ENCODE results near the gene GASK1A. TPM values are rescaled to one million over a fixed set of nuclear protein-coding genes. Genes with fewer than 3 reads are reported as not detected.

The GASK1A gene
- total and polyA plus RNA-seq, 2 experiments from 2014 or later: 2.6 to 11.1 TPM

DNA sequence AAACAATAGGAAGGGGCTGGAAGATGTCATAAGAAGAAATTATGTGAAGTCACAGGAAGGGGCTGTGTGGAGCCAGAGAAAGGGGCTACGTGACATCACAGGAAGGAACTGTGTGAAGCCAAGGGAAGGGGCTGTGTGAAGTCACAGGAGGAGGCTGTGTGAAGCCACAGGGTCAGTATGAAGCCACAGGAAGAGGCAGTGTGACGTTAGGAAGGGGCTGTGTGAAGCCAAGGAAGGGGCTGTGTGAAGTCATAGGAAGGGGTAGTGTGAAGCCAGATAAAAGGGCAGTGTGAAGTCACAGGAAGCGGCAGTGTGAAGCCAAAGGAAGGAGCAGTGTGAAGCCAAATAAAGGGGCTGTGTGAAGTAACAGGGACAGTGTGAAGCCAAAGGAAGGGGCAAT is 32.5 kb downstream of the GASK1A start:
- Histone ChIP-seq H2AFZ (no peak overlapping the region), H3K27me3 (ENCODE audit: insufficient read depth) (no peaks in the 10 kb centered on the region), H3K79me2 (replicated peaks; ENCODE audit: insufficient read depth) (no peaks in the 10 kb centered on the region), H3K4me1 (ENCODE audit: insufficient read depth) (no peaks in the 10 kb centered on the region), H3K9me2 (ENCODE audit: insufficient read depth) (peaks cover 7% of the 10 kb centered on the region; the same call in 1 of the 2 replicates), H3K4me3 (no peak overlapping the region), H3K27ac (ENCODE audit: low read depth) (no peak overlapping the region), H4K20me1 (replicated peaks; ENCODE audit: insufficient read depth) (no peaks in the 10 kb centered on the region; the same call in 1 of the 2 replicates), H3K36me3 (ENCODE audit: insufficient read depth) (no peaks in the 10 kb centered on the region), H3K4me2 (no peak overlapping the region), H3F3A (replicated peaks; ENCODE audit: low read depth) (no peaks in the 10 kb centered on the region)
- Mint-ChIP-seq H3K27me3 (ENCODE audit: insufficient read depth, low read depth, poor library complexity) (no peaks in the 10 kb centered on the region), H3K27ac (no peak overlapping the region), H3K4me1 (peaks cover 4% of the 10 kb centered on the region), H3K36me3 (ENCODE audit: low read depth) (no peaks in the 10 kb centered on the region; the same call in 2 of the 3 replicates), H3K4me3 (no peak overlapping the region), H3K9me3 (no peaks in the 10 kb centered on the region)
- TF ChIP-seq POLR2AphosphoS5 (IDR thresholded peaks at IDR 0.05; ENCODE audit: low read depth) (no peak), NANOG (IDR thresholded peaks at IDR 0.05; ENCODE audit: borderline replicate concordance) (no peak), ZNF114 (CRISPR knock-in tag; IDR thresholded peaks at IDR 0.05) (no peak), CREB1 (CRISPR knock-in tag; IDR thresholded peaks at IDR 0.05; ENCODE audit: low read depth) (no peak), EZH2phosphoT487 (IDR thresholded peaks at IDR 0.05; ENCODE audit: unreplicated experiment) (no peak), STAT1 (IDR thresholded peaks at IDR 0.05; ENCODE audit: unreplicated experiment) (no peak), EZH2 (IDR thresholded peaks at IDR 0.05; ENCODE audit: low read depth, unreplicated experiment) (no peak), ZNF331 (CRISPR knock-in tag; IDR thresholded peaks at IDR 0.05; ENCODE audit: low read depth) (no peak), JUNB (IDR thresholded peaks at IDR 0.05; ENCODE audit: unreplicated experiment) (no peak)
- TF ChIP-seq, protein P1, sequence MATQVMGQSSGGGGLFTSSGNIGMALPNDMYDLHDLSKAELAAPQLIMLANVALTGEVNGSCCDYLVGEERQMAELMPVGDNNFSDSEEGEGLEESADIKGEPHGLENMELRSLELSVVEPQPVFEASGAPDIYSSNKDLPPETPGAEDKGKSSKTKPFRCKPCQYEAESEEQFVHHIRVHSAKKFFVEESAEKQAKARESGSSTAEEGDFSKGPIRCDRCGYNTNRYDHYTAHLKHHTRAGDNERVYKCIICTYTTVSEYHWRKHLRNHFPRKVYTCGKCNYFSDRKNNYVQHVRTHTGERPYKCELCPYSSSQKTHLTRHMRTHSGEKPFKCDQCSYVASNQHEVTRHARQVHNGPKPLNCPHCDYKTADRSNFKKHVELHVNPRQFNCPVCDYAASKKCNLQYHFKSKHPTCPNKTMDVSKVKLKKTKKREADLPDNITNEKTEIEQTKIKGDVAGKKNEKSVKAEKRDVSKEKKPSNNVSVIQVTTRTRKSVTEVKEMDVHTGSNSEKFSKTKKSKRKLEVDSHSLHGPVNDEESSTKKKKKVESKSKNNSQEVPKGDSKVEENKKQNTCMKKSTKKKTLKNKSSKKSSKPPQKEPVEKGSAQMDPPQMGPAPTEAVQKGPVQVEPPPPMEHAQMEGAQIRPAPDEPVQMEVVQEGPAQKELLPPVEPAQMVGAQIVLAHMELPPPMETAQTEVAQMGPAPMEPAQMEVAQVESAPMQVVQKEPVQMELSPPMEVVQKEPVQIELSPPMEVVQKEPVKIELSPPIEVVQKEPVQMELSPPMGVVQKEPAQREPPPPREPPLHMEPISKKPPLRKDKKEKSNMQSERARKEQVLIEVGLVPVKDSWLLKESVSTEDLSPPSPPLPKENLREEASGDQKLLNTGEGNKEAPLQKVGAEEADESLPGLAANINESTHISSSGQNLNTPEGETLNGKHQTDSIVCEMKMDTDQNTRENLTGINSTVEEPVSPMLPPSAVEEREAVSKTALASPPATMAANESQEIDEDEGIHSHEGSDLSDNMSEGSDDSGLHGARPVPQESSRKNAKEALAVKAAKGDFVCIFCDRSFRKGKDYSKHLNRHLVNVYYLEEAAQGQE (IDR thresholded peaks at IDR 0.05; ENCODE audit: unreplicated experiment): no peak
- TF ChIP-seq, protein P2, sequence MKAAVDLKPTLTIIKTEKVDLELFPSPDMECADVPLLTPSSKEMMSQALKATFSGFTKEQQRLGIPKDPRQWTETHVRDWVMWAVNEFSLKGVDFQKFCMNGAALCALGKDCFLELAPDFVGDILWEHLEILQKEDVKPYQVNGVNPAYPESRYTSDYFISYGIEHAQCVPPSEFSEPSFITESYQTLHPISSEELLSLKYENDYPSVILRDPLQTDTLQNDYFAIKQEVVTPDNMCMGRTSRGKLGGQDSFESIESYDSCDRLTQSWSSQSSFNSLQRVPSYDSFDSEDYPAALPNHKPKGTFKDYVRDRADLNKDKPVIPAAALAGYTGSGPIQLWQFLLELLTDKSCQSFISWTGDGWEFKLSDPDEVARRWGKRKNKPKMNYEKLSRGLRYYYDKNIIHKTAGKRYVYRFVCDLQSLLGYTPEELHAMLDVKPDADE (IDR thresholded peaks at IDR 0.05): no peak
- TF ChIP-seq, protein P3, sequence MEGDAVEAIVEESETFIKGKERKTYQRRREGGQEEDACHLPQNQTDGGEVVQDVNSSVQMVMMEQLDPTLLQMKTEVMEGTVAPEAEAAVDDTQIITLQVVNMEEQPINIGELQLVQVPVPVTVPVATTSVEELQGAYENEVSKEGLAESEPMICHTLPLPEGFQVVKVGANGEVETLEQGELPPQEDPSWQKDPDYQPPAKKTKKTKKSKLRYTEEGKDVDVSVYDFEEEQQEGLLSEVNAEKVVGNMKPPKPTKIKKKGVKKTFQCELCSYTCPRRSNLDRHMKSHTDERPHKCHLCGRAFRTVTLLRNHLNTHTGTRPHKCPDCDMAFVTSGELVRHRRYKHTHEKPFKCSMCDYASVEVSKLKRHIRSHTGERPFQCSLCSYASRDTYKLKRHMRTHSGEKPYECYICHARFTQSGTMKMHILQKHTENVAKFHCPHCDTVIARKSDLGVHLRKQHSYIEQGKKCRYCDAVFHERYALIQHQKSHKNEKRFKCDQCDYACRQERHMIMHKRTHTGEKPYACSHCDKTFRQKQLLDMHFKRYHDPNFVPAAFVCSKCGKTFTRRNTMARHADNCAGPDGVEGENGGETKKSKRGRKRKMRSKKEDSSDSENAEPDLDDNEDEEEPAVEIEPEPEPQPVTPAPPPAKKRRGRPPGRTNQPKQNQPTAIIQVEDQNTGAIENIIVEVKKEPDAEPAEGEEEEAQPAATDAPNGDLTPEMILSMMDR (conservative IDR thresholded peaks at IDR 0.05; ENCODE audit: low read depth in 2 of 2): no peak
- TF ChIP-seq, protein P4, sequence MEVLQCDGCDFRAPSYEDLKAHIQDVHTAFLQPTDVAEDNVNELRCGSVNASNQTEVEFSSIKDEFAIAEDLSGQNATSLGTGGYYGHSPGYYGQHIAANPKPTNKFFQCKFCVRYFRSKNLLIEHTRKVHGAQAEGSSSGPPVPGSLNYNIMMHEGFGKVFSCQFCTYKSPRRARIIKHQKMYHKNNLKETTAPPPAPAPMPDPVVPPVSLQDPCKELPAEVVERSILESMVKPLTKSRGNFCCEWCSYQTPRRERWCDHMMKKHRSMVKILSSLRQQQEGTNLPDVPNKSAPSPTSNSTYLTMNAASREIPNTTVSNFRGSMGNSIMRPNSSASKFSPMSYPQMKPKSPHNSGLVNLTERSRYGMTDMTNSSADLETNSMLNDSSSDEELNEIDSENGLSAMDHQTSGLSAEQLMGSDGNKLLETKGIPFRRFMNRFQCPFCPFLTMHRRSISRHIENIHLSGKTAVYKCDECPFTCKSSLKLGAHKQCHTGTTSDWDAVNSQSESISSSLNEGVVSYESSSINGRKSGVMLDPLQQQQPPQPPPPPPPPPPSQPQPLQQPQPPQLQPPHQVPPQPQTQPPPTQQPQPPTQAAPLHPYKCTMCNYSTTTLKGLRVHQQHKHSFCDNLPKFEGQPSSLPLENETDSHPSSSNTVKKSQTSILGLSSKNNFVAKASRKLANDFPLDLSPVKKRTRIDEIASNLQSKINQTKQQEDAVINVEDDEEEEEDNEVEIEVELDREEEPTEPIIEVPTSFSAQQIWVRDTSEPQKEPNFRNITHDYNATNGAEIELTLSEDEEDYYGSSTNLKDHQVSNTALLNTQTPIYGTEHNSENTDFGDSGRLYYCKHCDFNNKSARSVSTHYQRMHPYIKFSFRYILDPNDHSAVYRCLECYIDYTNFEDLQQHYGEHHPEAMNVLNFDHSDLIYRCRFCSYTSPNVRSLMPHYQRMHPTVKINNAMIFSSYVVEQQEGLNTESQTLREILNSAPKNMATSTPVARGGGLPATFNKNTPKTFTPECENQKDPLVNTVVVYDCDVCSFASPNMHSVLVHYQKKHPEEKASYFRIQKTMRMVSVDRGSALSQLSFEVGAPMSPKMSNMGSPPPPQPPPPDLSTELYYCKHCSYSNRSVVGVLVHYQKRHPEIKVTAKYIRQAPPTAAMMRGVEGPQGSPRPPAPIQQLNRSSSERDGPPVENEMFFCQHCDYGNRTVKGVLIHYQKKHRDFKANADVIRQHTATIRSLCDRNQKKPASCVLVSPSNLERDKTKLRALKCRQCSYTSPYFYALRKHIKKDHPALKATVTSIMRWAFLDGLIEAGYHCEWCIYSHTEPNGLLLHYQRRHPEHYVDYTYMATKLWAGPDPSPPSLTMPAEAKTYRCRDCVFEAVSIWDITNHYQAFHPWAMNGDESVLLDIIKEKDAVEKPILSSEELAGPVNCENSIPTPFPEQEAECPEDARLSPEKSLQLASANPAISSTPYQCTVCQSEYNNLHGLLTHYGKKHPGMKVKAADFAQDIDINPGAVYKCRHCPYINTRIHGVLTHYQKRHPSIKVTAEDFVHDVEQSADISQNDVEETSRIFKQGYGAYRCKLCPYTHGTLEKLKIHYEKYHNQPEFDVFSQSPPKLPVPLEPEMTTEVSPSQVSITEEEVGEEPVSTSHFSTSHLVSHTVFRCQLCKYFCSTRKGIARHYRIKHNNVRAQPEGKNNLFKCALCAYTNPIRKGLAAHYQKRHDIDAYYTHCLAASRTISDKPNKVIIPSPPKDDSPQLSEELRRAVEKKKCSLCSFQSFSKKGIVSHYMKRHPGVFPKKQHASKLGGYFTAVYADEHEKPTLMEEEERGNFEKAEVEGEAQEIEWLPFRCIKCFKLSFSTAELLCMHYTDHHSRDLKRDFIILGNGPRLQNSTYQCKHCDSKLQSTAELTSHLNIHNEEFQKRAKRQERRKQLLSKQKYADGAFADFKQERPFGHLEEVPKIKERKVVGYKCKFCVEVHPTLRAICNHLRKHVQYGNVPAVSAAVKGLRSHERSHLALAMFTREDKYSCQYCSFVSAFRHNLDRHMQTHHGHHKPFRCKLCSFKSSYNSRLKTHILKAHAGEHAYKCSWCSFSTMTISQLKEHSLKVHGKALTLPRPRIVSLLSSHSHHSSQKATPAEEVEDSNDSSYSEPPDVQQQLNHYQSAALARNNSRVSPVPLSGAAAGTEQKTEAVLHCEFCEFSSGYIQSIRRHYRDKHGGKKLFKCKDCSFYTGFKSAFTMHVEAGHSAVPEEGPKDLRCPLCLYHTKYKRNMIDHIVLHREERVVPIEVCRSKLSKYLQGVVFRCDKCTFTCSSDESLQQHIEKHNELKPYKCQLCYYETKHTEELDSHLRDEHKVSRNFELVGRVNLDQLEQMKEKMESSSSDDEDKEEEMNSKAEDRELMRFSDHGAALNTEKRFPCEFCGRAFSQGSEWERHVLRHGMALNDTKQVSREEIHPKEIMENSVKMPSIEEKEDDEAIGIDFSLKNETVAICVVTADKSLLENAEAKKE (CRISPR knock-in tag; IDR thresholded peaks at IDR 0.05): no peak
- ATAC-seq (no peak), DNase-seq (ENCODE audit: low spot score) (no peak)

Measured in GM23338 (cell line).